NOMO-1 treated with dmso at 0.1 percent for 144 hours (cell line): ENCODE measurements around the gene SNRK.

Experiments used
- DNase-seq: peaks from one replicate; lab custom pipeline; 2025; ENCODE audit not compliant: unreplicated experiment; lab: John Stamatoyannopoulos, UW

Gene SNRK

GRCh38 chr3:43307649-43308048 lies 21.3 kb downstream of the SNRK start:
- no peak for DNase-seq

- no peak for DNase-seq
These were observed 23.3 kb downstream of the SNRK start for GRCh38 chr3:43309372-43310305.

GRCh38 chr3:43316783-43317460 lies 30.6 kb downstream of the SNRK start:
- no peak for DNase-seq

GRCh38 chr3:43317461-43318316 lies 31.3 kb downstream of the SNRK start:
- no peak for DNase-seq

DNA sequence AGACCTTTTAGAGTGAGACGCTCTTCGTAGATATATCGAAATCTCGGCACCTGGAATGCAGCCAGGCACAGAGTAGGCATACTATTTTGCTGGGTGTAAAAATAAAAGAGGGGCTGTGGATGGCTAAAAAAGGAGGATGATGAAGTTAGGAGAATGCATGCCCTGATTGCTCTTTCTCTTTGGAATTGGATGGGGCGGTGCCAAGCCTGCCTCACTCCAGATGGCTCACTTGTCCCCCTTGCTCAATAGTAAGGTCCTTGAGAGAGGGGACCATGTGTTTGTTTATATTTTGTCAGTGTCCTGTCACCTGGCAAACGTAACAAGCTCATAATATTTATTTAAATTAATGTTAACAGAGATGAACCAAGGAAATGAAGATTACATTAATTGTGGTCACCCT lies 33.0 kb downstream of the SNRK start:
- no peak for DNase-seq

- no peak for DNase-seq
These were observed 33.5 kb downstream of the SNRK start for GRCh38 chr3:43319794-43320193.

DNA sequence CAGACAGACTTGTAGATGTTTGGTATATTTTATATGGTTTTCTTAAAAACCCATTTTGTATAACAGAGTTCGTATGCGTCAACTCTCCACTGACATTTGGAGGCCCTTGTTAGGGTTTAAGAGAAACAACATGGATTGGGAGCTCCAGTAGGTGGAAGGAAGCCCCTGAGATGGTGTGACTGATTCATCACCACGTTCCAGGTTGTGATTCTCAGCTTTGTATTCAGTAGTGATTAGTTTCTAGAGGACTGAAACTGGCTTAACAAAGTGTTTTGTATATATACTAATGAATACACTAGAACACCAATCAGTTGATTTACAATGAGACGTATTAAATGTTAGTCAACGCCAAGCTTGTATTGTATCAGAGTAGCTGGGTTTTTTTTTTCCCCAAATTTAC lies 33.9 kb downstream of the SNRK start:
- DNase-seq, result no peak

GRCh38 chr3:43323541-43323940 lies 37.2 kb downstream of the SNRK start:
- no peak for DNase-seq

GRCh38 chr3:43326891-43327581 lies 40.7 kb downstream of the SNRK start:
- DNase-seq, result no peak

DNA sequence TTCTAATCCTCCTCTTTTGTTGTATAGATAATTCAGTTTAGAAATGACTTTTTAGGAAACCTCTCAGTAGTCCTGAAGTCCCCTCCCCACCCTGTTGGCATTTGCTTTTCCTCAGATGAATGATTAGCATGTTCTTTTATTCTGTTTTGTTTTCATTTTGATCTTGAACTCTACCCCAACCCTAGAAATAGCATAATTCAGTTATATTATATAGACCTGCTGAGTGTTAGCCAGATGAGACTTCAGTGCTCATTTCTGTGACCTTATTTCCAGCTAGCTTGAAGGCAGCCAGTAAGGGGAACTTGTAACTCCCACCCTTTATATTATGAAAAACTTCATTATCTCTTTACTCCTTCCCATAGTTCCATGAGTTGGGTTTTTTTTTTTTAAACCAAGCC lies 41.2 kb downstream of the SNRK start:
- no peak for DNase-seq

DNA sequence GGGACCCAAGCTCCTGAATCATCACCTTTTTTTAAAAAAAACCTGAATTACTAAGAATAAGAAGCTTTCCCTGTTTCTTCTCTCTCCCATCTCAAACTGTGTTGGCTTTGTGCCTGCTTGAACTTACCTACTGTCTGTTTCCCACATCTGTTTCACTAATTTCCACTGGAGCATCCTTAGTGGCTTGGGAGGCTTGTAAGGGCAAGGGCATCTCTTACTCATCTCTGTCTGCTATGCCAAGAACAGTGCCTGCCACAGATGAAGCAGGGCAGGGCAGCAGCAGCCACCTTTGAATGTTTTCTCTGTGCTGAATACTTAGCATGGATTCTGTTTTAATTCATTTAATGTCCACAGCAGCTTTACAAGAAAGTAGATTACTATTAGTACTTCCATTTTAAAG lies 42.3 kb downstream of the SNRK start:
- DNase-seq, result no peak

DNA sequence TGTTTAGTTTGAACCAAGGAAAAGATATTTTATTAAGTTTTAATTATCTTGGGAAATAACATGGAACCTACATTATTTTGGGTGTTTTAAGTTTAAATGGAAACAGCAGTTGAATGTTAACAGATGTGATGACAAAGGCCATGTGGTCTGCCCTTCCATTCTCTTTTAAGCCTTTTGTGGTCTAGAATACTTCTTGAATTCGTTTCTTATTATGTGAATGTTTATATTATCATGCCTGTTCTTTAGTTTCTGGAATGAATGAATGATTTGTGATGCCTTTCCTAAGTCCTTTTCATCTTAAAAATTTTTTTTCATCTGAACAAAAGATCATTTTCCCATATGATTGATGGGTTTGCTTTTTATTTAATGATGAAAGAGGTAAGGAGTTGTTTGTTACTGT lies 44.6 kb downstream of the SNRK start:
- no peak for DNase-seq

DNA sequence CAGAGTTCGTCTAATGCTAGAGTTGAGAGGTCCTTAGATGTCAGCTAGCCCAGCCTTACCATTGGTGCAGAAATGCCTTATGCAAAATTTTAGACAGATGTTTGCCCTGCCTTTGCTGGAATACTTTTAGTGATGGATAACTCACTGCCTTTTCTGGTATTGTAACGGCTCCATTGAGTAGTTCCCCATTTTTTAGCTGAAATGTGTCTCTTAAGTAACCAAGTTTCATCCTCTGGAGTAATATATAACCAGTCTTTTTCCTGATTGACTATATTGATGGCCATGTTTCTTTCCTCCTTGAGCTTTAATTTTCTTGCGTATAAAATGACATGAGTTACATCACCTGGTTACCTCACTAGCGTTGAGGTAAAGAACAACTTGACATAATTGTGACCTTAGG lies 45.0 kb downstream of the SNRK start:
- DNase-seq, result no peak

- no peak for DNase-seq
These were observed 48.6 kb downstream of the SNRK start for GRCh38 chr3:43334976-43335375.

- DNase-seq, result no peak
These were observed 49.5 kb downstream of the SNRK start for GRCh38 chr3:43335799-43336198.

GRCh38 chr3:43338295-43338694 lies 52.0 kb downstream of the SNRK start:
- DNase-seq, result no peak

GRCh38 chr3:43340403-43340802 lies 54.1 kb downstream of the SNRK start:
- DNase-seq, result no peak

- DNase-seq, result no peak
These were observed 55.4 kb downstream of the SNRK start for GRCh38 chr3:43341788-43342187.

- DNase-seq, result no peak
These were observed 56.8 kb downstream of the SNRK start for GRCh38 chr3:43343185-43343584.

DNA sequence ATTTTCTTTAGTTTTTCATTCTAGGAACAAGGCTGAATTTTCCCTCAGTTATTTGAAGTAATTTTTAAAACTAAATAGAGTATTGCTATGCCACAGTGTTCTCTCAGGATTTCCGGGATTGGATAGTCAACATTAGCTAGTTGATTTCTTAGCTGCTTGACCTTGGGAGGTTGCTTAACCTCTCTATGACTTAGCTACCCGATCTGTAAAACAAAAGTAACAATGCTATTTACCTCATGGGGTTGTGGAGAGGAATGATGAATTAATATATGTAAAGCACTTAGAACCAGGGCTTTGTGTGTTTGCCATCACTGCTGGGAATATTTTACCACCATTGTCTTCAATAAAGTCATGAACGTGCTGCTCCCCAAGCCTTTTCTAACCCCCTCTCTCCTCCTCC lies 57.5 kb downstream of the SNRK start:
- DNase-seq, result no peak

GRCh38 chr3:43344520-43344919 lies 58.2 kb downstream of the SNRK start:
- DNase-seq, result no peak
